RWPE1 (cell line): ENCODE measurements around the gene SLC38A10.
"Not testable (repeated sequence)": the region's sequence is repeated elsewhere in the genome, so short reads cannot be mapped to it uniquely, and the experiment has no call there.

Experiments used
- CTCF ChIA-PET: fragments of 350-600 bp; sonication (Branson Sonifier 250); formaldehyde crosslinking; extraction: SDS; loops from one replicate; lab custom pipeline; 2021; lab: Yijun Ruan, JAX
- POLR2A ChIA-PET: fragments of 400-600 bp; formaldehyde crosslinking; extraction: SDS; loops from one replicate; lab custom pipeline; 2020; ENCODE audit warnings: antibody characterized with exemption; ENCODE audit not compliant: low non-redundant PET; lab: Yijun Ruan, JAX
- DNase-seq: peaks from one replicate; pipeline ENCODE4 v3.0.0; 2012; ENCODE audit warnings: low spot score
- H3K27ac ChIP-seq: fragments of 450-650 bp; 2 replicates; pipeline ENCODE4 v1.5.1; 2017
- TF ChIP-seq, protein P1 (sequence below): fragments of 450-650 bp; conservative IDR thresholded peaks from 2 replicates; pipeline ENCODE4 v1.5.1; 2017; ENCODE audit warnings: low read depth, mild to moderate bottlenecking

The SLC38A10 gene

DNA sequence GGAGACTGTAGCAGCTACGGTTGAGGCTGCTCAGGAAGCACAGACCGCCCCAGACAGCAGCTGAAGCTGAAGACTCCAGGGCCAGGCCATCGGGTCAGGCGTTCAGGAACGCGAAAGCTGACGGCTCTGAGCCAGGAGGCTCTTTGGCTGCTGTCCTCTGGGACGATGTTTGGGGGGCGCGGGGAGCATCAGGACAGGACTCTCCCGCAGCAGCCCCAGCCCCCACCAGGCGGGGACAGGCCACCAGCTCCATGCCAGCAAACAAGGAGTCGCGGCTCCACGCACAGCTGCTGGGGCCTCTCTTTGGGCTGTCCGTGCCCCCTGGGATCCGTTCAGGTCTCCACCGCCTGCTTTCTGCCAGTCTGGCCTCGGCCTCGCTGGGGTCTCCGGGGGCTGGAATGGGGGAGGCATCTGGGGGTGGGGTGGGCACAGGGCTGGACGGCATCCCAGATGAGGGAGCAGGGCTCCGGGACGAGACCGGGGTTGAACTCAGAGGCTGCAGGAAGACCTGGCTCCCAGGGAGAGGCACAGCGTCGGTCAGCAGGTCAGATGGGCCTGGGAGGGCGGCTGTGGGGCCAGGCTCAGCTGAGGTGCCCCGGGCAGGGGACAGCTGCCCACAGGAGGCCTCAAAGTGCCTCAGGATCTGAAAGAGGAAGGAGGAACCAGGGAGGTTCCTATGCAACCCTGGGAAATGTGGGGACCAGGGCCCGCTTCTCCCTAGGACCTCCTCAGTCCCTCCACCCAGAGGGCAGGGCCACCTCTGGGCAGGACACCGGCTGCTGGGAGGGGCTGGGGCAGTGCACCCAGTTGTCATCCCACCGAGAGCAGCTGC lies 66.1 kb downstream of the SLC38A10 start:
- TF ChIP-seq, protein P1, sequence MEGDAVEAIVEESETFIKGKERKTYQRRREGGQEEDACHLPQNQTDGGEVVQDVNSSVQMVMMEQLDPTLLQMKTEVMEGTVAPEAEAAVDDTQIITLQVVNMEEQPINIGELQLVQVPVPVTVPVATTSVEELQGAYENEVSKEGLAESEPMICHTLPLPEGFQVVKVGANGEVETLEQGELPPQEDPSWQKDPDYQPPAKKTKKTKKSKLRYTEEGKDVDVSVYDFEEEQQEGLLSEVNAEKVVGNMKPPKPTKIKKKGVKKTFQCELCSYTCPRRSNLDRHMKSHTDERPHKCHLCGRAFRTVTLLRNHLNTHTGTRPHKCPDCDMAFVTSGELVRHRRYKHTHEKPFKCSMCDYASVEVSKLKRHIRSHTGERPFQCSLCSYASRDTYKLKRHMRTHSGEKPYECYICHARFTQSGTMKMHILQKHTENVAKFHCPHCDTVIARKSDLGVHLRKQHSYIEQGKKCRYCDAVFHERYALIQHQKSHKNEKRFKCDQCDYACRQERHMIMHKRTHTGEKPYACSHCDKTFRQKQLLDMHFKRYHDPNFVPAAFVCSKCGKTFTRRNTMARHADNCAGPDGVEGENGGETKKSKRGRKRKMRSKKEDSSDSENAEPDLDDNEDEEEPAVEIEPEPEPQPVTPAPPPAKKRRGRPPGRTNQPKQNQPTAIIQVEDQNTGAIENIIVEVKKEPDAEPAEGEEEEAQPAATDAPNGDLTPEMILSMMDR: no peak
- peak overlapping the region; percentile 30 for H3K27ac ChIP-seq
- ChIA-PET POLR2A (no interaction called here), CTCF (interaction anchor here (0.5 to 0.6 kb wide), 3 partner anchors 60 to 1978 kb away, joined by 3 to 6 read pairs (median 5); no protein-coding TSS in a partner anchor)
- no peak for DNase-seq

DNA sequence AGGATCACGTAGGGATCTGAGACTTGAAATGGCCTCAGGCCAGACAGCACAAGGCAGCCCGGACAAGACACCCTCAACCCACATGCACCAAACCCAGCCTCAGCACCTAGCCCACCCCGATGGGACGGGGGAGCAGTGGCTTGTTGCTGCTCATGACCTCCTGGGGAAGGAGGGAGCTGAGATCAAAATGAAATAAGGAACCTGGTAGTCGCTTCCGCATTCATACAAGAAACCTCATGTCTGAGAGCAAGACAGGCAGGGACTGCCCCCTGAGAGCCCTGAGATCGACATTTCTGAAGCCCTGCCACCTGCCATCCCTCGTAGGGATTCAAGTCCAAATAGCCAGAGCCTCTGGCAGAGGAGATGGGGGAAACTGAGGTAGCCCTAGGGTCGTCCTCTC lies 66.7 kb downstream of the SLC38A10 start:
- ChIA-PET CTCF (no interaction called here), POLR2A (no interaction called here)
- H3K27ac ChIP-seq: peak overlapping the region; percentile 30
- TF ChIP-seq, protein P1: no peak
- DNase-seq: no peak

DNA sequence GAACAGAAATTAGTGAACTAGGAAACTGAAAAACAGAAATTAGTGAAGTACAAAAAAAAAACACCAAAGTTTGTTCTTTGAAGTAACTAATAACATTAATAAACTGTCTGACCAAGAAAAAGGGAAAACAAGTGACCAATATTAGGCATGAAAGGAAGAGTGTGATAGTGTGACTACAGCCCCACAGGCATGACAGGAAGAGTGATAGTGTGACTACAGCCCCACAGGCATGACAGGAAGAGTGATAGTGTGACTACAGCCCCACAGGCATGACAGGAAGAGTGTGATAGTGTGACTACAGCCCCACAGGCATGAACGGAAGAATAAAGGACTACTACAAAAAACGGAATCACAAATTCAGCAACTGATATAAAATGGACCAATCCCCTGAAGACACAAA lies 67.5 kb downstream of the SLC38A10 start:
- H3K27ac ChIP-seq, CTCF ChIA-PET, DNase-seq, POLR2A ChIA-PET: not testable (repeated sequence)

DNA sequence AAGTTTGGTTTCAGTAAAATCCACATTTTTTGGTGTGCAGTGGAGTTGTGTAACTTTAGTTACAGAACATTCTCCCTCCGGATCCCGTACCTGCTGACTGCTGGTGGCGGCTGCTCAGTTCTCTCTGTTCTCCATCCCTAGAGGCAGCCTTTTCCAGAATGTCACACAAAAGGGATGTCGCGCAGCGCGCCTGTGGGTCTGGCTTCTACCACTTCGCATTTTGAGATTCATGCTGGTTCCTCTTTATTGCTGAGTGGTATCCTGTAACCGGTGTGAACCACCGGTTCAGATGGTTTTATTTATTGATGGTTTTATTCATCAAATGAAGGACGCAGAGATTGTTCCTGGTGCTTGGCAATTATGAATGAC lies 71.4 kb downstream of the SLC38A10 start:
- no peak for DNase-seq

DNA sequence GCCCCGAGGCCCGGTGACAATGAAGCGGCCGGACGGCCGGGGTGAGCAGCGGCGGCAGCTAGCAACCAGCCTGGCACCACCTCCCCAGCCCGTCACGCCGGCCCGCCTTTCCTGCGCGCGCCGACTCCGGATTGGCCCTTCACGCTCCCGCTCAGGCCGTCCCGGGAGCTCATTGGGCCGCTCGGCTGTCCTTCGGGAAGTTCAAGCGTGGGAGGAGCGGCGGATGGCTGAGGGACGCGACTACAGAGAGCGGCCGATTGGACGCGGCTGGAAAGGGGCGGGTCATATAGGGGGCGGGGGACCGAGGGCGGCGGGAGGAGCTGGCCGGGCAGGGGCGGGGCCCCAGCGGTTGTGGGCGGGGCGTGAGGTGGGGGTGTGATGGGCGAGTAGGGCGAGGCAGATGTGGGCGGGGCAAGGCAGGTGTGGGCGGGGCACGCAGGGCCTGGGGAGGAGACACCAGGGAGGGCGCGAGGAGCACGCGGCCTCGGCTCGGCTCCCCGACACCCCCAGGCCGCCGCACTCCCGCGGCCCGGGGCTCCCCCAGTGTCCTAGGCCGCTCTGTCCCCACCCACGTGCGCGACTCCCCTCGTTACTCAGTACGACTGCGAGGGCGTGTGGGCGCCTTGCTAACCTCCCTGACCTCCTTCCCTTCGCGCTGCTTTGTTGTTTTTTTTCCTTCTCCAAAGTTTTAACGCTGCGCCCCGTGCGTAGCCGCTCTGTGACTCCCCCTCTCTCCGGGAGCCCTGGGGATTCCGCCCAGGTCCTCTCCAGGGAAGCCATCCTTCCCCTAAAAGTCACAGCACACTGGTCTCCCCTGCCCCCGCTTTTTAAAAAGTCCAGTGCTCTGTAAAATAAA lies 72.0 kb downstream of the SLC38A10 start, which contains the start of gene CEP131:
Gene CEP131 (minus strand): TSS at position 60 of the 856 bp plus-strand sequence. CDS start 2,909 bp downstream, outside the sequence.
- ChIA-PET CTCF (interaction anchor here (0.5 kb wide), 2 partner anchors 335 to 417 kb away, joined by 3 to 4 read pairs; no protein-coding TSS in a partner anchor), POLR2A (interaction anchor here (0.6 to 1.4 kb wide), 6 partner anchors 16 to 810 kb away, joined by 3 to 8 read pairs (median 3); partner anchors contain the start of genes NDUFAF8 and TEPSIN)
- TF ChIP-seq, protein P1: no peak
- DNase-seq: peak; percentile 99
- peak within 1 kb of the TSS; percentile 67 for H3K27ac ChIP-seq

More for the DNA sequence above, 71.4 kb downstream of the SLC38A10 start:
- CTCF ChIA-PET: interaction anchor here (0.7 kb wide), 1 partner anchor 16 kb away, joined by 3 read pairs; no protein-coding TSS in a partner anchor
- POLR2A ChIA-PET: no interaction called here
- TF ChIP-seq, protein P1: no peak
- peak overlapping the region; percentile 67 for H3K27ac ChIP-seq

DNA sequence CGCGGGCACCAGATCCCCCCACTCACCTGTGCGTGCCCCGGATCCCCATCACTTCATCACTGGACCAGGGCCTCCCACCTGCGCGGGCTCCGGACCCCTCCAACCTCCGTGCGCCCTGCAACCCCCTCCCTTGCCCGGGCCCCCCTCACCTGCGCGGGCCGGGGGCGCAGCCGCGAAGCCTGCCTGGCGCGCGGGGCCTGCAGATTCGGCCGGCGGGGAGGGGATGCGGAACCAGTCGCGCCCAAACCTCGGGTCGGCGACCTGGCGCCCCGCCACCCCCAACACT lies 72.5 kb downstream of the SLC38A10 start:
- POLR2A ChIA-PET: interaction anchor here (0.6 to 1.4 kb wide), 6 partner anchors 16 to 809 kb away, joined by 3 to 8 read pairs (median 3); partner anchors contain the start of genes NDUFAF8 and TEPSIN
- TF ChIP-seq, protein P1: no peak
- CTCF ChIA-PET: interaction anchor here (0.5 kb wide), 2 partner anchors 334 to 417 kb away, joined by 3 to 4 read pairs; no protein-coding TSS in a partner anchor
- H3K27ac ChIP-seq: peak overlapping the region; percentile 51
- no peak for DNase-seq
